GM23338 (cell line): Measurements from ENCODE around the gene MCAM. TPM values are rescaled to one million over a fixed set of nuclear protein-coding genes. Genes with fewer than 3 reads are reported as not detected.

Experiments used
- ATAC-seq: fragments of 200-7000 bp; cut with Tn5 transposase; 3 replicates; pipeline ENCODE4 v1.9.1; 2020
- DNase-seq: peaks from one replicate; pipeline ENCODE4 v3.0.0-alpha.2; 2015; ENCODE audit warnings: low spot score
- H2AFZ ChIP-seq: fragments of 200-600 bp; sonication (generic); 2 replicates; pipeline ENCODE4 v1.8.0; 2016; ENCODE audit warnings: antibody characterized with exemption, mild to moderate bottlenecking, moderate library complexity
- H3F3A ChIP-seq: fragments of 200-600 bp; sonication (generic); replicated peaks from 2 replicates; pipeline ENCODE4 v1.8.0; 2017; ENCODE audit warnings: antibody characterized with exemption, mixed run types, low read depth
- H3K27ac ChIP-seq: fragments of 200-600 bp; sonication (generic); 2 replicates; pipeline ENCODE4 v1.6.1; 2016; ENCODE audit warnings: low read depth
- H3K27me3 ChIP-seq: fragments of 200-600 bp; sonication (generic); 2 replicates; pipeline ENCODE4 v1.8.0; 2016; ENCODE audit warnings: mild to moderate bottlenecking, mixed run types, moderate library complexity; ENCODE audit not compliant: insufficient read depth
- H3K36me3 ChIP-seq: fragments of 200-600 bp; sonication (generic); 2 replicates; pipeline ENCODE4 v1.8.0; 2016; ENCODE audit warnings: mild to moderate bottlenecking; ENCODE audit not compliant: insufficient read depth
- H3K4me1 ChIP-seq: fragments of 200-600 bp; sonication (generic); 2 replicates; pipeline ENCODE4 v1.8.0; 2016; ENCODE audit warnings: mild to moderate bottlenecking, moderate library complexity; ENCODE audit not compliant: insufficient read depth
- H3K4me2 ChIP-seq: fragments of 200-600 bp; sonication (generic); 2 replicates; pipeline ENCODE4 v1.7.1; 2017; ENCODE audit warnings: mixed run types
- H3K4me3 ChIP-seq: fragments of 200-600 bp; sonication (generic); 2 replicates; pipeline ENCODE4 v1.6.1; 2016; ENCODE audit warnings: mixed run types
- H3K79me2 ChIP-seq: fragments of 200-600 bp; sonication (generic); replicated peaks from 2 replicates; pipeline ENCODE4 v1.8.0; 2017; ENCODE audit warnings: mild to moderate bottlenecking; ENCODE audit not compliant: insufficient read depth
- H3K9me2 ChIP-seq: fragments of 200-600 bp; sonication (generic); 2 replicates; pipeline ENCODE4 v1.8.0; 2017; ENCODE audit not compliant: insufficient read depth
- H4K20me1 ChIP-seq: fragments of 200-600 bp; sonication (generic); replicated peaks from 2 replicates; pipeline ENCODE4 v1.8.0; 2017; ENCODE audit warnings: mild to moderate bottlenecking; ENCODE audit not compliant: insufficient read depth
- H3K27ac Mint-ChIP-seq: 2 replicates; pipeline ENCODE4 v1.8.0; 2020; ENCODE audit warnings: inconsistent platforms, mild to moderate bottlenecking, moderate library complexity, mixed read lengths
- H3K27me3 Mint-ChIP-seq: 3 replicates; pipeline ENCODE4 v1.8.0; 2022; ENCODE audit warnings: low read depth, mild to moderate bottlenecking, moderate library complexity, mixed read lengths, inconsistent platforms; ENCODE audit not compliant: insufficient read depth, poor library complexity
- H3K36me3 Mint-ChIP-seq: 3 replicates; pipeline ENCODE4 v1.8.0; 2021; ENCODE audit warnings: low read depth, mild to moderate bottlenecking, inconsistent platforms, moderate library complexity, mixed read lengths
- H3K4me1 Mint-ChIP-seq: 3 replicates; pipeline ENCODE4 v1.8.0; 2020; ENCODE audit warnings: mild to moderate bottlenecking, inconsistent platforms, mixed read lengths
- H3K4me3 Mint-ChIP-seq: 3 replicates; pipeline ENCODE4 v1.8.0; 2021; ENCODE audit warnings: moderate library complexity, mild to moderate bottlenecking, inconsistent platforms, mixed read lengths
- H3K9me3 Mint-ChIP-seq: 3 replicates; pipeline ENCODE4 v1.8.0; 2020; ENCODE audit warnings: moderate library complexity, mild to moderate bottlenecking, inconsistent platforms, mixed read lengths
- CREB1 ChIP-seq: fragments of 250-450 bp; sonication (Bioruptor Pico); IDR thresholded peaks from 2 replicates; pipeline ENCODE4 v1.5.0; 2020; ENCODE audit warnings: low read depth, mild to moderate bottlenecking, moderate library complexity
- ETS1 ChIP-seq: IDR thresholded peaks from 2 replicates; pipeline ENCODE4 v1.6.1; 2016; ENCODE audit warnings: antibody characterized with exemption
- EZH2 ChIP-seq: fragments of 200-600 bp; sonication (generic); IDR thresholded peaks from one replicate; pipeline ENCODE4 v1.8.0; 2017; ENCODE audit warnings: antibody characterized with exemption, mild to moderate bottlenecking, low read depth; ENCODE audit not compliant: unreplicated experiment
- EZH2phosphoT487 ChIP-seq: fragments of 200-600 bp; sonication (generic); IDR thresholded peaks from one replicate; pipeline ENCODE4 v1.8.1; 2018; ENCODE audit warnings: antibody characterized with exemption; ENCODE audit not compliant: unreplicated experiment
- JUNB ChIP-seq: IDR thresholded peaks from one replicate; pipeline ENCODE4 v1.6.1; 2016; ENCODE audit warnings: antibody characterized with exemption; ENCODE audit not compliant: unreplicated experiment
- NANOG ChIP-seq: IDR thresholded peaks from 2 replicates; pipeline ENCODE4 v1.6.1; 2016; ENCODE audit warnings: antibody characterized with exemption, borderline replicate concordance
- POLR2AphosphoS5 ChIP-seq: IDR thresholded peaks from 2 replicates; pipeline ENCODE4 v1.6.1; 2016; ENCODE audit warnings: antibody characterized with exemption, low read depth
- REST ChIP-seq: IDR thresholded peaks from one replicate; pipeline ENCODE4 v1.6.1; 2018; ENCODE audit warnings: antibody characterized with exemption; ENCODE audit not compliant: unreplicated experiment
- ZNF114 ChIP-seq: fragments of 250-450 bp; sonication (Bioruptor Pico); IDR thresholded peaks from 2 replicates; pipeline ENCODE4 v1.5.0; 2020; ENCODE audit warnings: mild to moderate bottlenecking, moderate library complexity
- ZNF331 ChIP-seq: fragments of 250-450 bp; sonication (Bioruptor Pico); IDR thresholded peaks from 2 replicates; pipeline ENCODE4 v1.5.0; 2020; ENCODE audit warnings: low read depth, mild to moderate bottlenecking, moderate library complexity
- polyA plus RNA-seq: library from polyadenylated mRNA; unstranded; fragments of >200 nt; fragmentation: Nextera tagmentation; extraction: Ambion mirVana; gene quantifications from 2 replicates; pipeline ENCODE4 v1.2.1, GENCODE V29; 2016
- total RNA-seq: library from RNA; depleted of rRNA; stranded (reverse); fragments of >200 nt; shearing (Covaris generic); gene quantifications from 2 replicates; pipeline ENCODE4 v1.2.3, GENCODE V29; 2014

MCAM gene
- total and polyA plus RNA-seq, 2 experiments from 2014 or later, result 8.9 to 79.5 TPM

- H2AFZ ChIP-seq, result no peak overlapping the region
- no peak overlapping the region for H3K27ac ChIP-seq
- no peak overlapping the region for H3K4me2 ChIP-seq
- no peak for ATAC-seq
- H3K36me3 ChIP-seq, result no peaks in the 10 kb centered on the region
- Mint-ChIP-seq H3K27me3 (no peaks in the 10 kb centered on the region), H3K4me1 (peaks cover 13% of the 10 kb centered on the region), H3K4me3 (no peak overlapping the region), H3K27ac (no peak overlapping the region), H3K9me3 (no peaks in the 10 kb centered on the region), H3K36me3 (no peaks in the 10 kb centered on the region)
- no peak for DNase-seq
- TF ChIP-seq REST (no peak), ETS1 (no peak), JUNB (no peak), POLR2AphosphoS5 (no peak)
- no peaks in the 10 kb centered on the region for H3K27me3 ChIP-seq
- peaks cover 48% of the 10 kb centered on the region for H4K20me1 ChIP-seq
- H3K4me3 ChIP-seq, result no peak overlapping the region
- peaks cover 8% of the 10 kb centered on the region for H3K4me1 ChIP-seq
- no peaks in the 10 kb centered on the region for H3K9me2 ChIP-seq
- H3K79me2 ChIP-seq, result peaks cover 100% of the 10 kb centered on the region
- no peaks in the 10 kb centered on the region for H3F3A ChIP-seq
These were observed 53.5 kb downstream of the MCAM start for GRCh38 chr11:119263352-119263940.

- Mint-ChIP-seq H3K36me3 (no peaks in the 10 kb centered on the region), H3K27ac (no peak overlapping the region), H3K4me3 (no peak overlapping the region), H3K9me3 (no peaks in the 10 kb centered on the region), H3K27me3 (no peaks in the 10 kb centered on the region), H3K4me1 (peaks cover 15% of the 10 kb centered on the region)
- peaks cover 15% of the 10 kb centered on the region for H3K4me1 ChIP-seq
- no peaks in the 10 kb centered on the region for H3F3A ChIP-seq
- TF ChIP-seq EZH2phosphoT487, result no peak
- no peak for TF ChIP-seq EZH2
- TF ChIP-seq JUNB, result no peak
- no peak for TF ChIP-seq REST
- no peak for TF ChIP-seq POLR2AphosphoS5
- TF ChIP-seq ZNF331, result no peak
- TF ChIP-seq NANOG, result no peak
- no peak for TF ChIP-seq ZNF114 (CRISPR knock-in tag)
- no peak for TF ChIP-seq ETS1
- TF ChIP-seq CREB1 (CRISPR knock-in tag), result no peak
- H3K27ac ChIP-seq, result no peak overlapping the region
- no peaks in the 10 kb centered on the region for H3K36me3 ChIP-seq
- no peak for DNase-seq
- no peak overlapping the region for H3K4me3 ChIP-seq
- no peaks in the 10 kb centered on the region for H3K9me2 ChIP-seq
- peaks cover 51% of the 10 kb centered on the region for H4K20me1 ChIP-seq
- H3K79me2 ChIP-seq, result peaks cover 100% of the 10 kb centered on the region
- ATAC-seq, result no peak
- no peak overlapping the region for H2AFZ ChIP-seq
- no peak overlapping the region for H3K4me2 ChIP-seq
- no peaks in the 10 kb centered on the region for H3K27me3 ChIP-seq
These were observed 54.1 kb downstream of the MCAM start for GRCh38 chr11:119262668-119263351.
